Upper lobe of left lung (tissue), 6 donors: Measurements from ENCODE around the gene ZIC5. TPM values are rescaled to one million over a fixed set of nuclear protein-coding genes. Genes with fewer than 3 reads are reported as not detected.

Experiments used
- ATAC-seq, 2 donors: fragments of 200-7000 bp; cut with Tn5 transposase; one replicate each; pipeline ENCODE4 v1.9.1; 2022; ENCODE audit warnings: mild to moderate bottlenecking in 2 of 2, moderate library complexity in 2 of 2; ENCODE audit not compliant: low FRiP score in 2 of 2
- DNase-seq, 2 donors: peaks; one replicate each; pipeline ENCODE4 v3.0.0-alpha.2; 2019 to 2020
- H3K27ac ChIP-seq, 4 donors: fragments of 200-600 bp; sonication (generic); one replicate each; pipeline ENCODE4 v1.5.1; 2016 to 2019
- H3K27me3 ChIP-seq, 4 donors: fragments of 200-600 bp; sonication (generic); one replicate each; pipeline ENCODE4 v1.5.1; 2017 to 2019
- H3K36me3 ChIP-seq, 4 donors: fragments of 200-600 bp; sonication (generic); one replicate each; pipeline ENCODE4 v1.5.1; 2016 to 2019
- H3K4me1 ChIP-seq, 4 donors: fragments of 200-600 bp; sonication (generic); one replicate each; pipeline ENCODE4 v1.5.1; 2018 to 2019
- H3K4me3 ChIP-seq, 4 donors: fragments of 200-600 bp; sonication (generic); one replicate each; pipeline ENCODE4 v1.5.1; 2017 to 2019; ENCODE audit warnings: mild to moderate bottlenecking in 2 of 4, moderate library complexity in 1 of 4
- H3K9me3 ChIP-seq, 4 donors: fragments of 200-600 bp; sonication (generic); one replicate each; pipeline ENCODE4 v1.5.1; 2018 to 2019
- CTCF ChIP-seq, 6 experiments: fragments of 450-650 bp in 4 of 6; fragments of 200-600 bp in 2 of 6; sonication (generic) in 2 of 6; IDR thresholded peaks; one replicate each; pipeline ENCODE4 v1.5.1; 2016 to 2019; ENCODE audit warnings: antibody characterized with exemption in 6 of 6
- EP300 ChIP-seq, 4 donors: sonication (generic); formaldehyde crosslinking; IDR thresholded peaks; one replicate each; pipeline ENCODE4 v1.5.1; 2017; ENCODE audit warnings: antibody characterized with exemption in 4 of 4, control low read depth in 2 of 4
- POLR2A ChIP-seq, 4 donors: fragments of 450-650 bp; IDR thresholded peaks; one replicate each; pipeline ENCODE4 v1.5.1; 2016 to 2017; ENCODE audit warnings: antibody characterized with exemption in 4 of 4, mild to moderate bottlenecking in 2 of 4
- POLR2AphosphoS5 ChIP-seq, 2 donors: sonication (generic); formaldehyde crosslinking; IDR thresholded peaks; one replicate each; pipeline ENCODE4 v1.5.1; 2017; ENCODE audit warnings: antibody characterized with exemption in 2 of 2
- WGBS, 2 donors: methylation state at CpG; one replicate each; pipeline ENCODE4 v1.1.5; 2017 to 2018; 5-methylcytosine and 5-hydroxymethylcytosine counted together
- total RNA-seq, 6 donors: library from RNA; depleted of rRNA in 4 of 6; stranded (reverse); fragments of >200 nt in 4 of 6; gene quantifications; one replicate each; pipeline versions ENCODE4 v1.1.0 to v1.2.1, GENCODE V29; 2016 to 2021
- donor health status: DM: no; HTN: no; CAD: no; lungs with moderate emphysema.
- donor health status: DM: no; HTN: yes; CAD: no; lungs with severe emphysema.

Gene ZIC5
- total RNA-seq, 6 donors from 2014 or later, result 0.07 TPM; not detected in 5

DNA sequence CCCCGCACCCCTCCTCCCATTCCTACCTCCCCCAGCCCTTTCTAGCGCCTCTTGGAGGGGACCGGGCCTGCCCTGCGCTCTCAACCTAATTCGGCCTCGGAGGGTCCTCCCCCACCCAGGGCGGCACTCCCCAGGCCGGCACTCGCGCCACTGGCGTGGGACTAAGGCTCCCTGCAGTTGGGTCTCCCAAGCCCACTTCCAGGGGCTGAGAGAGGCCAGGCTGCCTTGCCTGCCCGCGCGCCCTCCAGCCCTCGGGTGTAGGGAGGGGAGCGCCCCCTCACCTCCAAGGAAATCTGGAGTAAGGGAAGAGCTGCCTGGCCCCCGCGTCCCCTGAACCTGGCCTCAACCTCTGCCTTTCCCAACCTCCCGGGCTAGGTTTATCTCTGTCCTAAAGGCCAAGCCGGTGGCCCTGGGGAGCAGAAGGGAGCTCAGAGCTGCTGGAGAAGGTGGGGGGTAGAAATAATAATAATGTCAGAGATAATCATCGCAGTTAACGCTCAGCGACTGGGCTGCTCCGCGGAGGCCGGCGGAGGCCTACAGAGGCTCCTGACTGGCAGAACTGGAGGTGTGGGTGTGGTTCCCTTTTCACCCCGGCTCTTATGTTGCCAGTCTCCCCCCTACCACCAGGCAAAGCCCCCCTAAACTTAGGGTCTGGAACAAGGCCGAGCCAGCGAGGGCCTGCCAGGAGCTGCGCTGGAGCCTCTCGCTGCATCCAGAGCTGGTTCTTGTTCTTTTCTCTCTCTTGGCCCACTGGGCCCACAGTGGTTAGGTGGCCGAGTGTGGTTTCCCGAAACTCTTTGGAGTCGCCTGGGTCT, 19.7 kb upstream of the ZIC5 start:
- Histone ChIP-seq H3K36me3 (no peaks in the 10 kb centered on the region), H3K27ac (no peak overlapping the region), H3K4me1 (peaks cover 2 to 34% (median 5%) of the 10 kb centered on the region in 4 donors), H3K4me3 (no peak overlapping the region), H3K27me3 (peaks cover 7 to 95% (median 57%) of the 10 kb centered on the region in 4 donors), H3K9me3 (peaks cover 0 to 8% (median 2%) of the 10 kb centered on the region in 4 donors)
- ATAC-seq (peak; percentile 12 to 54), DNase-seq (peak in 1 of 2 donors; percentile 61)
- 13 to 20% methylated on average over 16 to 34 of the region's 35 CpGs for WGBS, 2 donors
- TF ChIP-seq EP300 (IDR thresholded peaks at IDR 0.05) (no peak), CTCF (IDR thresholded peaks at IDR 0.05) (no peak), POLR2A (IDR thresholded peaks at IDR 0.05) (no peak), POLR2AphosphoS5 (IDR thresholded peaks at IDR 0.05) (no peak)

DNA sequence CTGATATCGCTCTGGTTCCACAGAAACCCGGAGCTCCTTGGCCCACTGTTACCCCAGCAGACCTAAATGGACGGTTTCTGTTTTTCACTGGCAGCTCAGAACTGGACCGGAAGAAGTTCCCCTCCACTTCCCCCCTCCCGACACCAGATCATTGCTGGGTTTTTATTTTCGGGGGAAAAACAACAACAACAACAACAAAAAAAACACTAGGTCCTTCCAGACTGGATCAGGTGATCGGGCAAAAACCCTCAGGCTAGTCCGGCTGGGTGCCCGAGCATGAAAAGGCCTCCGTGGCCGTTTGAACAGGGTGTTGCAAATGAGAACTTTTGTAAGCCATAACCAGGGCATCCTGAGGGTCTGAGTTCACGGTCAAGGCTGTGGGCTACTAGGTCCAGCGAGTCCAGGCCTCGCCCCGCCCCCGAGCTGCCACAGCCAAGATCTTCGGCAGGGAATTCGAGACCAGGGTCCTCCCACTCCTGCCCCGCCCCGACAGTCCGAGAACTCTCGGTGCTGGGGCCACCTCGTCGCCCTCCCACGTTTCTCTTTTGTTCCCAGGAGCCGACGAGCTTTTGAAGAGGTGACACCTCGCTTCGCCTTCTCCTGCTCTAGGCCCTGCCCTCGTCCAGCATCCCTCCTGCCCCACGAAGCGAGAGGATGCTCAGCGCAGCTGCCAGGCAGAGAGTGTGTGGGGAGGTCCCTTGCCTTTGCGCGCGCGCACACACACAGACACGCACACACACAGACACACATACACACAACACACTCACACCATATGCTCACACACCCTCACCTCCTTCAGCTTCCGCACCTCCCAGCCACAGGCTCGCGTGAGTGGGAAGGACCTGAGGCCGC, 18.8 kb upstream of the ZIC5 start:
- Histone ChIP-seq H3K27me3 (peaks cover 7 to 94% (median 49%) of the 10 kb centered on the region in 4 donors), H3K4me3 (no peak overlapping the region), H3K36me3 (no peaks in the 10 kb centered on the region), H3K4me1 (peaks cover 0 to 28% (median 3%) of the 10 kb centered on the region in 4 donors), H3K9me3 (peaks cover 0 to 1% (median 0%) of the 10 kb centered on the region in 4 donors), H3K27ac (no peak overlapping the region)
- no peak for TF ChIP-seq CTCF (IDR thresholded peaks at IDR 0.05)
- no peak for TF ChIP-seq POLR2AphosphoS5 (IDR thresholded peaks at IDR 0.05)
- TF ChIP-seq EP300 (IDR thresholded peaks at IDR 0.05), result no peak
- no peak for TF ChIP-seq POLR2A (IDR thresholded peaks at IDR 0.05)
- WGBS, 2 donors, result 10 to 14% methylated on average over 27 to 42 of the region's 42 CpGs
- peak in 1 of 2 donors; percentile 76 for DNase-seq
- peak in 1 of 2 donors; percentile 12 for ATAC-seq

DNA sequence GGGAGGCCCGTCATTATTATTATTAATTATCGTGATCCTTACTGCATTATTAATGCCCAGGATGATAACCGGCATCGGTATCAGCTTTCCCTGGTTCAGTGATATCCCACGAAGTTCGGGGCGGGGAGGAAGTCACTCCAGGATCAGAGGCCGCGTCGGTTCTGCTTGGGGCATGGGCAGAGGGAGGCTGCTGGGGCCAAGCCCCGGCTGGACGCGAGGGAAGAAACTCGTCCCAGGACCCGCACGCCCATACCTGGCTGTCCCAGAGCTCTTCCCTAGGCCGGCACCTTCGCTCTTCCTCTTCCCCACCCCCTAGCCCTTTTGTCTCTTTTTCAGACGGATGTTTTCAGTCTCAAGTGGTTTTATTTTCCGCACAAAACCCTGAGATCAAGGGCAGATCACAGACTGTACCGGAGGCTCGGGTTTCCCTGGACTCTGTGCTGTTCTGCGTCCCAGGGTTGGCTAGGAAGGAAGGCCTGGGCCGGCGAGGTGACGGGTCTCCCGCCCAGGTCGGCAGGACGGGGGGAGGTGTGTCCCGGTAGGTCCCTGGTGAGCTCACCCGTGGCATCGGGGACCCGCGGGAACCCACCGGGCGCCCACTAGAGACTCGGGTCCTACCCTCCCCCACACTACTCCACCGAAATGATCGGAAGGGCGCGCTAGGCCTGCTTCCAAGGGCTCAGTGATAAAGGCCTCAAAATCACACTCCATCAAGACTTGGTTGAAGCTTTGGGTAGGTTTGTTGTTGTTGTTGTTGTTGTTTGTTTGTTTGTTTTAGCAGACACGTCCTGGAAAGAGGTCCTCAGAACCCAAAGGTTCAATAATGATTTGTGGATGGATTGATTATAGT, 17.9 kb upstream of the ZIC5 start:
- Histone ChIP-seq H3K4me3 (no peak overlapping the region), H3K9me3 (no peaks in the 10 kb centered on the region), H3K27ac (no peak overlapping the region), H3K36me3 (no peaks in the 10 kb centered on the region), H3K4me1 (peaks cover 0 to 34% (median 3%) of the 10 kb centered on the region in 4 donors), H3K27me3 (peaks cover 8 to 93% (median 53%) of the 10 kb centered on the region in 4 donors)
- TF ChIP-seq POLR2AphosphoS5 (IDR thresholded peaks at IDR 0.05), result no peak
- no peak for TF ChIP-seq POLR2A (IDR thresholded peaks at IDR 0.05)
- no peak for TF ChIP-seq EP300 (IDR thresholded peaks at IDR 0.05)
- TF ChIP-seq CTCF (IDR thresholded peaks at IDR 0.05), result no peak
- peak in 1 of 2 donors; percentile 66 for DNase-seq
- ATAC-seq, result peak; percentile 11 to 28
- 8 to 11% methylated on average over 21 to 39 of the region's 42 CpGs for WGBS, 2 donors

DNA sequence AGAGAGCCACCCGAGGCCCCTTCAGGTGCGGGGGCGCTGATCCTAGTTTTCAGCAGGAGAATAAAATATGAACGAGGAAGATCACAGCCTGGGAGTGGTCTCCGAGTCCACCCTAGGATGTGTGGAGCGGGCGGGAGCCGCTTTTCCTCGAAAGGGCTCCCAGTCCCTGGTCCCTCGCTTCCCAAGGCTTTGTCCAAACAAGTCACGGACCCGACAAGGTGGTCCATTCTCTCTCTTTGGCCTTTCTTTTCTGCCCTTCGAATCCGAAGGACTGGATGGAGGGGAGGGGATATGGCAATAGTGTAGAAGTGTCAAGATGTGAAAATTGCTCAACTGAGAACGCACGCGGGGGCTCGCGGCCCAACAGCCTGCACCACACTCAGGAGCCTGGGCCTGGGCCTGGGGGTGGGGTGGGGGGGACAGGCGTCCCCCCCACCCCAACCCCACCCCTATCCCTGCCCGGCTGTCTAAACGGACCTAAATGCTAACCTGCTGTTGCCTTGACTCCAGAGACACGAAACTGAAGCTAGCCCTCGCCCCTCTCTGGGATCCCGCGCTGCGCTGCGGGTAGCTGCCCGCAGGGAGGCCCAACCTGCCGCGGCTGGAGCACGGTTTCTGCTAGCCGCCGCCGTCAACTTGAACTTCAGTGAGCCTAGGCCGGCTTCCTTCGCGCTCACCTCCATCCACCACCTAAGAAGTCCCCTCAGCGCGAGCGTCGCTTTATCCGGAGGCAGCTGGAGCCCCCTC, 17.1 kb upstream of the ZIC5 start:
- peak in 1 of 2 donors; percentile 64 for DNase-seq
- 12% methylated on average over 18 to 29 of the region's 43 CpGs for WGBS, 2 donors

More for the DNA sequence above, 17.1 kb upstream of the ZIC5 start:
- no peak overlapping the region for H3K4me3 ChIP-seq
- peaks cover 0 to 34% (median 3%) of the 10 kb centered on the region in 4 donors for H3K4me1 ChIP-seq
- no peak overlapping the region for H3K27ac ChIP-seq
- H3K9me3 ChIP-seq, result peaks cover 0 to 3% (median 0%) of the 10 kb centered on the region in 4 donors
- no peaks in the 10 kb centered on the region for H3K36me3 ChIP-seq
- no peak for ATAC-seq
- H3K27me3 ChIP-seq, result peaks cover 8 to 94% (median 61%) of the 10 kb centered on the region in 4 donors
- TF ChIP-seq POLR2AphosphoS5 (IDR thresholded peaks at IDR 0.05), result no peak
